GM12875 (cell line): ENCODE measurements around the gene HDGFL2.

Source experiments
- H3K4me3 ChIP-seq: one replicate; pipeline ENCODE4 v1.5.1; 2011; ENCODE audit warnings: low read depth, low read length, control low read depth
- CTCF ChIP-seq: IDR thresholded peaks from 2 replicates; pipeline ENCODE4 v1.5.1; 2011; ENCODE audit warnings: low read depth, mild to moderate bottlenecking, control low read depth, inconsistent platforms, low read length, moderate library complexity, borderline replicate concordance; ENCODE audit not compliant: insufficient read depth

The HDGFL2 gene

GRCh38 chr19:4516939-4517300 lies 44.8 kb downstream of the HDGFL2 start:
- TF ChIP-seq CTCF, result no peak
- no peak overlapping the region for H3K4me3 ChIP-seq

GRCh38 chr19:4517451-4518057 lies 45.5 kb downstream of the HDGFL2 start:
- TF ChIP-seq CTCF, result no peak
- H3K4me3 ChIP-seq, result no peak overlapping the region

- H3K4me3 ChIP-seq, result no peak within 1 kb of the TSS
- TF ChIP-seq CTCF, result no peak
Observed at GRCh38 chr19:4518345-4519171, 46.5 kb downstream of the HDGFL2 start, which contains the start of gene PLIN4. TSS of gene PLIN4 (minus strand) at chr19:4518486. CDS start at chr19:4518272, 214 bp downstream.

GRCh38 chr19:4519172-4519496 lies 47.0 kb downstream of the HDGFL2 start:
- H3K4me3 ChIP-seq, result no peak overlapping the region
- no peak for TF ChIP-seq CTCF

- no peak overlapping the region for H3K4me3 ChIP-seq
- no peak for TF ChIP-seq CTCF
Observed at GRCh38 chr19:4519521-4520277, 47.6 kb downstream of the HDGFL2 start.

- TF ChIP-seq CTCF, result no peak
- no peak overlapping the region for H3K4me3 ChIP-seq
Observed at GRCh38 chr19:4521170-4521887, 49.2 kb downstream of the HDGFL2 start.
